Suprapubic skin (tissue), 3 donors: ENCODE measurements around the gene PITRM1.

Source experiments
- CTCF ChIP-seq, 2 donors: fragments of 200-600 bp in 1 of 2; fragments of 450-650 bp in 1 of 2; sonication (generic) in 1 of 2; IDR thresholded peaks; one replicate each; pipeline ENCODE4 v1.5.1; 2016 to 2019; ENCODE audit warnings: antibody characterized with exemption in 2 of 2, mild to moderate bottlenecking in 1 of 2, moderate library complexity in 1 of 2
- EP300 ChIP-seq: sonication (generic); formaldehyde crosslinking; IDR thresholded peaks from one replicate; pipeline ENCODE4 v1.6.1; 2017; ENCODE audit warnings: antibody characterized with exemption
- POLR2A ChIP-seq, 2 donors: fragments of 450-650 bp; IDR thresholded peaks; one replicate each; pipeline ENCODE4 v1.6.1; 2017; ENCODE audit warnings: antibody characterized with exemption in 2 of 2, mild to moderate bottlenecking in 2 of 2, moderate library complexity in 2 of 2

- TF ChIP-seq CTCF (IDR thresholded peaks at IDR 0.05) (no peak), EP300 (no peak), POLR2A (IDR thresholded peaks at IDR 0.05) (no peak)
Measured at GRCh38 chr10:3143366-3143765, 29.2 kb downstream of the PITRM1 start.
